ENCODE results near the gene MTHFD1.

GRCh38 chr14:64416348-64416932 is 28.3 kb downstream of the MTHFD1 start:
- TF ChIP-seq POLR2A (IDR thresholded peaks at IDR 0.05) (no peak), CTCF (IDR thresholded peaks at IDR 0.05 in 4 of 5, conservative IDR thresholded peaks at IDR 0.05 in 1 of 5) (no peak)

Measured in gastrocnemius medialis (tissue), 4 donors.